Keratinocyte (primary cell): ENCODE data around the gene TM7SF3.
A peak's percentile ranks its signal among the peaks of the same experiment; 100 is the strongest.

ENCODE experiments used
- CTCF ChIP-seq, 3 experiments: IDR thresholded peaks in 1 of 3; conservative IDR thresholded peaks in 1 of 3; optimal IDR thresholded peaks in 1 of 3; 2 replicates in 2 of 3; 3 replicates in 1 of 3; pipeline versions ENCODE3 to v1.5.1; 2011; ENCODE audit warnings: low read length in 3 of 3, mild to moderate bottlenecking in 3 of 3, moderate library complexity in 2 of 3, control low read depth in 1 of 3, inconsistent platforms in 1 of 3; ENCODE audit not compliant: insufficient read depth in 2 of 3; ENCODE audit errors: extremely low read depth in 1 of 3
- EZH2 ChIP-seq: IDR thresholded peaks from one replicate; pipeline ENCODE4 v1.6.1; 2012; ENCODE audit warnings: inconsistent platforms, mild to moderate bottlenecking, low read length, moderate library complexity

- TF ChIP-seq CTCF (optimal IDR thresholded peaks at IDR 0.05 in 1 of 3, IDR thresholded peaks at IDR 0.05 in 1 of 3, conservative IDR thresholded peaks at IDR 0.05 in 1 of 3; ENCODE audit: extremely low read depth in 1 of 3, insufficient read depth in 2 of 3, low read length in 3 of 3) (peak in 1 of 3 experiments; percentile 23), EZH2 (no peak)
Measured at GRCh38 chr12:27015730-27016076, 1.5 kb upstream of the TM7SF3 start.
